Measurements from ENCODE around the gene C20orf204. TPM values are rescaled to one million over a fixed set of nuclear protein-coding genes. Genes with fewer than 3 reads are reported as not detected.
"Not testable (repeated sequence)": the region's sequence is repeated elsewhere in the genome, so short reads cannot be mapped to it uniquely, and the experiment has no call there.

C20orf204 gene
- total RNA-seq, 1 donor = 0.43 TPM

GRCh38 chr20:64082126-64082731 lies 46.2 kb downstream of the C20orf204 start:
- no peak for DNase-seq (ENCODE audit: low read depth)
- no peak for TF ChIP-seq CTCF (IDR thresholded peaks at IDR 0.05; ENCODE audit: insufficient read depth, low read depth, low read length)
- no peak overlapping the region for H3K4me3 ChIP-seq (ENCODE audit: low read depth, low read length)

GRCh38 chr20:64082820-64083377 lies 46.9 kb downstream of the C20orf204 start:
- no peak for TF ChIP-seq CTCF (IDR thresholded peaks at IDR 0.05; ENCODE audit: insufficient read depth, low read depth, low read length)
- H3K4me3 ChIP-seq (ENCODE audit: low read depth, low read length) = peak overlapping the region; percentile 51
- no peak for DNase-seq (ENCODE audit: low read depth)

- peak overlapping the region; percentile 51 for H3K4me3 ChIP-seq (ENCODE audit: low read depth, low read length)
- peak; percentile 79 for DNase-seq (ENCODE audit: low read depth)
- TF ChIP-seq CTCF (IDR thresholded peaks at IDR 0.05; ENCODE audit: insufficient read depth, low read depth, low read length) = peak; percentile 57
Observed at GRCh38 chr20:64083378-64083803, 47.4 kb downstream of the C20orf204 start.

GRCh38 chr20:64083804-64084684 lies 48.1 kb downstream of the C20orf204 start, which contains the start of gene LKAAEAR1:
Gene LKAAEAR1, minus strand, starts transcription at chr20:64084398. Its CDS starts 179 bp downstream, at chr20:64084219.
- DNase-seq (ENCODE audit: low read depth) = no peak
- H3K4me3 ChIP-seq (ENCODE audit: low read depth, low read length) = peak within 1 kb of the TSS; percentile 51

GRCh38 chr20:64084685-64085152 lies 48.7 kb downstream of the C20orf204 start:
- no peak for DNase-seq (ENCODE audit: low read depth)
- H3K4me3 ChIP-seq (ENCODE audit: low read depth, low read length) = no peak overlapping the region
- TF ChIP-seq CTCF (IDR thresholded peaks at IDR 0.05; ENCODE audit: insufficient read depth, low read depth, low read length) = no peak

More at GRCh38 chr20:64083804-64084684, 48.1 kb downstream of the C20orf204 start, which contains the start of gene LKAAEAR1:
- no peak for TF ChIP-seq CTCF (IDR thresholded peaks at IDR 0.05; ENCODE audit: insufficient read depth, low read depth, low read length)

GRCh38 chr20:64086801-64087200 lies 50.8 kb downstream of the C20orf204 start:
- H3K4me3 ChIP-seq (ENCODE audit: low read depth, low read length) = no peak overlapping the region
- DNase-seq (ENCODE audit: low read depth) = no peak
- TF ChIP-seq CTCF (IDR thresholded peaks at IDR 0.05; ENCODE audit: insufficient read depth, low read depth, low read length) = no peak

GRCh38 chr20:64087226-64087825 lies 51.3 kb downstream of the C20orf204 start:
- DNase-seq (ENCODE audit: low read depth); H3K4me3 ChIP-seq (ENCODE audit: low read depth, low read length): not testable (repeated sequence)

- not testable (repeated sequence) for DNase-seq (ENCODE audit: low read depth); H3K4me3 ChIP-seq (ENCODE audit: low read depth, low read length)
Observed at GRCh38 chr20:64088586-64088985, 52.6 kb downstream of the C20orf204 start.

Measured in fibroblast of villous mesenchyme (primary cell).